Mesendoderm (in vitro differentiated cells): ENCODE data around the gene CD300H.
A peak's percentile ranks its signal among the peaks of the same experiment; 100 is the strongest.

Source experiments
- DNase-seq: peaks from one replicate; pipeline ENCODE4 v3.0.0; 2013
- H2AK5ac ChIP-seq: 2 replicates; pipeline ENCODE4 v1.6.1; 2013; ENCODE audit warnings: low read length, inconsistent platforms
- H2BK120ac ChIP-seq: 2 replicates; pipeline ENCODE4 v1.6.1; 2013; ENCODE audit warnings: low read depth, mild to moderate bottlenecking, low read length, moderate library complexity, mixed read lengths
- H2BK15ac ChIP-seq: replicated peaks from 2 replicates; pipeline ENCODE4 v1.6.1; 2013; ENCODE audit warnings: low read depth, mild to moderate bottlenecking, moderate library complexity
- H2BK5ac ChIP-seq: 2 replicates; pipeline ENCODE4 v1.6.1; 2013; ENCODE audit warnings: low read length, inconsistent platforms
- H3K18ac ChIP-seq: 2 replicates; pipeline ENCODE4 v1.6.1; 2013; ENCODE audit warnings: mild to moderate bottlenecking, low read length, mixed read lengths
- H3K23ac ChIP-seq: one replicate; pipeline ENCODE4 v1.6.1; 2013; ENCODE audit warnings: low read length
- H3K27ac ChIP-seq: 2 replicates; pipeline ENCODE4 v1.5.1; 2013; ENCODE audit warnings: low read depth, mild to moderate bottlenecking, inconsistent platforms, low read length, moderate library complexity
- H3K27me3 ChIP-seq: 2 replicates; pipeline ENCODE4 v1.6.1; 2013; ENCODE audit warnings: low read length, control low read depth, mild to moderate bottlenecking, inconsistent platforms; ENCODE audit not compliant: insufficient read depth, poor library complexity
- H3K36me3 ChIP-seq: 2 replicates; pipeline ENCODE4 v1.6.1; 2013; ENCODE audit warnings: low read length, inconsistent platforms; ENCODE audit not compliant: control insufficient read depth, insufficient read depth
- H3K4ac ChIP-seq: one replicate; pipeline ENCODE4 v1.6.1; 2013; ENCODE audit warnings: low read depth, mild to moderate bottlenecking, low read length, moderate library complexity
- H3K4me1 ChIP-seq: 2 replicates; pipeline ENCODE4 v1.6.1; 2013; ENCODE audit warnings: low read depth, low read length, inconsistent platforms; ENCODE audit not compliant: control insufficient read depth
- H3K4me2 ChIP-seq: 2 replicates; pipeline ENCODE4 v1.6.1; 2013; ENCODE audit warnings: low read length
- H3K4me3 ChIP-seq: 2 replicates; pipeline ENCODE4 v1.5.1; 2013; ENCODE audit warnings: mild to moderate bottlenecking, low read length
- H3K56ac ChIP-seq: one replicate; pipeline ENCODE4 v1.6.1; 2013; ENCODE audit warnings: low read length
- H3K79me1 ChIP-seq: 2 replicates; pipeline ENCODE4 v1.6.1; 2013; ENCODE audit warnings: low read length, inconsistent platforms
- H3K79me2 ChIP-seq: 2 replicates; pipeline ENCODE4 v1.6.1; 2013; ENCODE audit warnings: mild to moderate bottlenecking, low read length; ENCODE audit not compliant: control insufficient read depth, insufficient read depth
- H3K9ac ChIP-seq: 2 replicates; pipeline ENCODE4 v1.6.1; 2013; ENCODE audit warnings: low read length, inconsistent platforms
- H4K5ac ChIP-seq: one replicate; pipeline ENCODE4 v1.6.1; 2013; ENCODE audit warnings: low read length
- H4K8ac ChIP-seq: one replicate; pipeline ENCODE4 v1.6.1; 2013; ENCODE audit warnings: low read depth, mild to moderate bottlenecking, control low read depth, low read length, moderate library complexity
- WGBS: extraction: QIAGEN DNeasy Blood & Tissue Kit; methylation state at CpG from one replicate; pipeline ENCODE4 v1.1.7; 2013; ENCODE audit warnings: low lambda C conversion rate, missing lambda C conversion rate; ENCODE audit not compliant: insufficient coverage; ENCODE audit errors: extremely low coverage; 5-methylcytosine and 5-hydroxymethylcytosine counted together

Gene CD300H

DNA sequence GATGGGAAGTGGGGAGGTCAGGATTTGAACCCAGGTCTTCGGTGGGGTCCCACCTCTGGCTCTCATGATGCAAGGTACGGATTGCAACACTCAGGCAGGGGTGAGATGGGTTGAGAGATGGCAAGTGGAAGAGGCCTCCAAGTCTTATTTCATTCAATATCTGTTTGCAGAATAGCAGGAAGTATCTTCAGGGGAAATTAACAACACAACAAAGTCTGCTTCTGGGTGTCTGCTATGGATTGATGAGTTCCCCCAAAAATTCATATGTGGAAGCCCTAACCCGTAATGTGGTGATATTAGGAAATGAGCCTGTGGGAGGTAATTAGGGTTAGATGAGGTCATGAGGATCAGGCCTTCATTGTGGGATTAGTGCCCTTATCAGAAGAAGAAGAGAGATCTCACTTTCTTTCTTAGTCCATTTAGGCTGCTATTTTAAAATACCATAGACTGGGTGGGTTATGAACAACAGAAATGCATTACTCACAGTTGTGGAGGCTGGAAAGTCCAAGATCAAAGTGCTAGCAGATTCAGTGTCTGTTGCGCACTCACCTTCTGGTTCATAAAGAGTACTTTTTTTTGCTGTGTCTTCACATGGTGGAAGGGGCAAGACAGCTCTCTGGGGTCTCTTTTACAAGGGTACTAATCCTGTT is 4.4 kb upstream of the CD300H start:
- Histone ChIP-seq H3K36me3 (no peaks in the 10 kb centered on the region), H3K4me1 (no peaks in the 10 kb centered on the region), H3K23ac (no peak overlapping the region), H3K79me1 (no peaks in the 10 kb centered on the region), H3K4ac (no peak overlapping the region), H4K5ac (no peak overlapping the region), H3K4me3 (no peak overlapping the region), H3K4me2 (no peak overlapping the region), H3K56ac (no peak overlapping the region), H3K27me3 (no peaks in the 10 kb centered on the region), H3K79me2 (no peaks in the 10 kb centered on the region), H3K18ac (no peak overlapping the region), H3K9ac (no peak overlapping the region), H4K8ac (no peak overlapping the region), H2BK5ac (no peak overlapping the region), H2BK120ac (no peak overlapping the region), H2BK15ac (no peak overlapping the region), H2AK5ac (no peak overlapping the region), H3K27ac (no peak overlapping the region)
- WGBS: no CpG with 5 or more reads among the region's 4 CpGs
- DNase-seq: no peak

GRCh38 chr17:74569020-74570003 is 2.0 kb upstream of the CD300H start:
- no peak overlapping the region for H3K27ac ChIP-seq
- no peak overlapping the region for H3K4me3 ChIP-seq
- no peaks in the 10 kb centered on the region for H3K36me3 ChIP-seq
- no peak overlapping the region for H2BK5ac ChIP-seq
- no peak overlapping the region for H4K8ac ChIP-seq
- no peak overlapping the region for H2BK15ac ChIP-seq
- H3K18ac ChIP-seq: no peak overlapping the region
- H3K4ac ChIP-seq: no peak overlapping the region
- H3K27me3 ChIP-seq: no peaks in the 10 kb centered on the region
- no peak overlapping the region for H3K9ac ChIP-seq
- H3K23ac ChIP-seq: no peak overlapping the region
- peak; percentile 43 for DNase-seq
- no peak overlapping the region for H2BK120ac ChIP-seq
- no peaks in the 10 kb centered on the region for H3K79me1 ChIP-seq
- no peak overlapping the region for H2AK5ac ChIP-seq
- H3K79me2 ChIP-seq: no peaks in the 10 kb centered on the region
- peaks cover 2% of the 10 kb centered on the region for H3K4me1 ChIP-seq
- WGBS: 100% methylated on average over 3 of the region's 32 CpGs
- no peak overlapping the region for H4K5ac ChIP-seq
- H3K56ac ChIP-seq: no peak overlapping the region
- no peak overlapping the region for H3K4me2 ChIP-seq

DNA sequence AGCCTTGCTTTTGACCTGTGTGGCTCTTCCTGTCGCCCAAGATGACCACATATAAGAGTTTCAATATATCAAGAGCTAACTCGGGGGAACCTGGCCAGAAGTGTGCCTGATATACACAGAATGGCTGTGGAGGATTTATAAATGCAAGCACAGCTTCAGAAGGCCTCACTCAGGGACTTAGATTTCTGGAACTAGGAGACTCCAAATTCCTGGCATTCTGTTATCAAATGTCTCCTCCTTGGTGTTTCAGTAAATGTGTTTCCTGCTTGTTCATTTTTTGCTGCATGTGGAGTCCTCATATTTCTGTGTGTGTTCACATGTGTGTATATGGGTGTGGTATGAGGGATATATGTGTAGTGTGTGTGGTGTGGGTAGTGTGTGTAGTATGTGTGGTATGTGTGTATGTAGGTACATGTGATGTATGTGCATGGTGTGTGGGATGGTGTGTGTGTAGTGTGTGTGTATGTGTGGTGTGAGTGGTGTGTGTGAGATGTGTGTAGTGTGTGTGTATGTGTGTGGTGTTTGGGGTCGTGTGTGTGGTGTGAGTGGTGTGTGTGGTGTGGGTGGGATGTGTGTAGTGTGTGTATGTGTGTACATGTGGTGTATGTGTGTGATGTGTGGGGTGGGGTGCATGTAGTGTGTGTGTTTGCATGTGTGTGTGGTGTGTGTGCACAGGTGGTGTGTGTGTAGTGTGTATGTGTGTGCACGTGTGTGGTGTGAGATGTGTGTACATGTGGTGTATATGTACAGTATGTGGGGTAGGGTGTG is 981 bp upstream of the CD300H start:
- no peak overlapping the region for H3K4me3 ChIP-seq
- H2BK120ac ChIP-seq: no peak overlapping the region
- no peak overlapping the region for H3K9ac ChIP-seq
- no peak for DNase-seq
- H2BK15ac ChIP-seq: no peak overlapping the region
- no peak overlapping the region for H3K18ac ChIP-seq
- H3K79me1 ChIP-seq: no peaks in the 10 kb centered on the region
- H3K36me3 ChIP-seq: no peaks in the 10 kb centered on the region
- no peak overlapping the region for H3K4ac ChIP-seq
- H3K79me2 ChIP-seq: no peaks in the 10 kb centered on the region
- no peaks in the 10 kb centered on the region for H3K27me3 ChIP-seq
- H2BK5ac ChIP-seq: no peak overlapping the region
- no peak overlapping the region for H4K5ac ChIP-seq
- no peak overlapping the region for H3K23ac ChIP-seq
- H2AK5ac ChIP-seq: no peak overlapping the region
- no peak overlapping the region for H4K8ac ChIP-seq
- peaks cover 2% of the 10 kb centered on the region for H3K4me1 ChIP-seq
- H3K4me2 ChIP-seq: no peak overlapping the region
- H3K27ac ChIP-seq: no peak overlapping the region
- WGBS: 100% methylated on average over 2 of the region's 4 CpGs
- no peak overlapping the region for H3K56ac ChIP-seq

GRCh38 chr17:74566132-74566753 is 1.1 kb downstream of the CD300H start:
- Histone ChIP-seq H3K4ac (no peak overlapping the region), H3K27ac (no peak overlapping the region), H3K4me2 (no peak overlapping the region), H3K79me2 (no peaks in the 10 kb centered on the region), H3K23ac (no peak overlapping the region), H3K4me3 (no peak overlapping the region), H2BK15ac (no peak overlapping the region), H3K4me1 (peaks cover 2% of the 10 kb centered on the region), H2AK5ac (no peak overlapping the region), H2BK5ac (no peak overlapping the region), H3K36me3 (no peaks in the 10 kb centered on the region), H4K8ac (no peak overlapping the region), H3K27me3 (no peaks in the 10 kb centered on the region), H4K5ac (no peak overlapping the region), H3K18ac (no peak overlapping the region), H2BK120ac (no peak overlapping the region), H3K9ac (no peak overlapping the region), H3K56ac (no peak overlapping the region), H3K79me1 (no peaks in the 10 kb centered on the region)
- WGBS: no CpG with 5 or more reads among the region's 9 CpGs
- DNase-seq: peak; percentile 70

- no peak overlapping the region for H3K9ac ChIP-seq
- no peak overlapping the region for H2BK120ac ChIP-seq
- no CpG with 5 or more reads among the region's 5 CpGs for WGBS
- no peaks in the 10 kb centered on the region for H3K36me3 ChIP-seq
- H3K18ac ChIP-seq: no peak overlapping the region
- no peaks in the 10 kb centered on the region for H3K27me3 ChIP-seq
- no peak overlapping the region for H3K56ac ChIP-seq
- no peaks in the 10 kb centered on the region for H3K79me1 ChIP-seq
- H3K4ac ChIP-seq: no peak overlapping the region
- peaks cover 2% of the 10 kb centered on the region for H3K4me1 ChIP-seq
- DNase-seq: no peak
- no peak overlapping the region for H3K23ac ChIP-seq
- no peak overlapping the region for H4K8ac ChIP-seq
- H2BK5ac ChIP-seq: no peak overlapping the region
- H2BK15ac ChIP-seq: no peak overlapping the region
- no peak overlapping the region for H3K4me2 ChIP-seq
- H4K5ac ChIP-seq: no peak overlapping the region
- no peak overlapping the region for H3K4me3 ChIP-seq
- no peak overlapping the region for H3K27ac ChIP-seq
- H2AK5ac ChIP-seq: no peak overlapping the region
- H3K79me2 ChIP-seq: no peaks in the 10 kb centered on the region
Measured at GRCh38 chr17:74565126-74565525, 2.2 kb downstream of the CD300H start.
